HG03108 (cell line): Measurements from ENCODE around the gene ARHGEF1.

ENCODE experiments used
- ATAC-seq: cut with Tn5 transposase; IDR thresholded peaks from one replicate; pipeline ENCODE4 v1.9.1; 2021; ENCODE audit warnings: moderate library complexity; ENCODE audit not compliant: unreplicated experiment

Gene ARHGEF1

DNA sequence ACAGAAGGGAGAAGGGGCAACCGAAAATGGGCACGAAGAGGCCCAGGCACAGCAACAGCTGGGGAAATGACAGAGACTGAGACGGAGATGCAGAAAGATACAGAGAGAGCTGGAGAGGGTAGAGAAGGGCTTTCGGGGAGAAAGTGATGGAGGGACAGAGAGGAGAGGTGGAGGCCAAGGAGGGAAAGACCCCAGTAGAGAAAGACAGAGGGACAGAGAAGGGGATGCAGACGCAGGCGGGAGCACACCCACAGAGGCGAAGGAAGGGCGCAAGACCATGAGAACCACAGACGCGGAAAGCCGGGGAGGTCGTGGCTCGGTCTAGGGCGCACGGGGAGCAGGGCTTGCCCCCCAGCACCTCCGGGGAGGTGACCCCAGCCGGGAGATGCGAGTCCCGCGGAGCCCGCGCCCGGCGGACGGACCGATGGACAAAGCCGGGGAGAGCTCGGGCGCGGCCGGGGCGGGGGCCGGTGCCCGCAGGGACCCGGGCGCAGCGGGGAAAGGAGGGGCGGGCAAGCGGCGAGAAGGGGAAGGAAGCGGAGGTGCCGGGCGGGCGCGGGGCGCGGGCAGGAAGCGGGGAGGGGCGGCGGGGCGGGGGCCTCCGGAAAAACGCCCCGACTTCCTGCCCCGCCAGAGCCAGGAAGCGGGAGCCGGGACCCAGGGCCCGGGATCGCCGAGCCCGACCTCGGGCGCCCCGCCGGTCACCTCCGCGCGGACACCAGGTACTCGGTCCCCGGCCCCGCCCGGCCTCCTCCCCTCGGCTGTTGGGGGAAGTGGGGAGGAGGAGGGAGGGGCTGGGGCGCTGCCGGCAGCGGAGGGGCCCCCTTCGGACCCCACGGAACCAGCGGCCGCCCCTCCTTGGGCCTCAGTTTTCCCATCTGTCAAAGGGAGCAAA is at the start of gene ARHGEF1:
Gene ARHGEF1 (plus strand): TSS at position 617 of the 895 bp plus-strand sequence. CDS start 4,899 bp downstream, outside the sequence.
- ATAC-seq = no peak

DNA sequence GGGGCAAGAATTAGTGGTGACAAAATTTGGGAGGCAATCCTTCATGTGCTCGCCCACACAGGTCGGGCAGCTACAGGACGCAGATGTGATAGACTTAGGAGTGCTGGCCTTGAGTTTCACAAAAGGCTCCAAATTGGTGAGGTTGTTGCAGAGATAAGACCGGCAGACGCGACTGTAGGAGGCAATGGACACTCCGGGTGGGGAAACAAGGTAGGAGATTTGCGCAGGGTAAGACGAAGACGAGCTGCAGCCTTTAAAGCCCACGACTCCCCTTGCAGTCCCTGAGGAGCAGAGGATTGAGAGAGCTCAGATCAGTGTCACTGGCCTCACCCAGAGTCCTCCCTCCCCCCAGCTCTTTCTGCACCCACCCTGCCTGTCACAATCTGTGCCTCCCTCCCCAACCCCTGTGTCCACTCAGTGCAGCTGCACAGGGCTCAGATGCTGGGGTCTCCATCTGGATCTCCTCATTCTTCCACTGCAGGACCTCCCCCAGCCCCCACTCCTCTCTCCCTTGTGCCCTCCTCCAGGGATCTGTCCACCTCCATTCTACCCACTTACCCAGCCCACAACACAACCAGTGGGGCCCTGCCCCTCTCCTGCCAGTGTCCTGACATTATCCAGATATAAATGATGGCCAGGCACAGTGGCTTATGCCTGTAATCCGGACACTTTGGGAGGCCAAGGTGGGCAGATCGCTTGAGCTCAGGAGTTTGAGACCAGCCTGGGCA is 44.8 kb upstream of the ARHGEF1 start:
- no peak for ATAC-seq

- no peak for ATAC-seq
Measured at GRCh38 chr19:41839211-41839610, 43.8 kb upstream of the ARHGEF1 start.

GRCh38 chr19:41843371-41843770 is 39.6 kb upstream of the ARHGEF1 start:
- ATAC-seq = no peak

DNA sequence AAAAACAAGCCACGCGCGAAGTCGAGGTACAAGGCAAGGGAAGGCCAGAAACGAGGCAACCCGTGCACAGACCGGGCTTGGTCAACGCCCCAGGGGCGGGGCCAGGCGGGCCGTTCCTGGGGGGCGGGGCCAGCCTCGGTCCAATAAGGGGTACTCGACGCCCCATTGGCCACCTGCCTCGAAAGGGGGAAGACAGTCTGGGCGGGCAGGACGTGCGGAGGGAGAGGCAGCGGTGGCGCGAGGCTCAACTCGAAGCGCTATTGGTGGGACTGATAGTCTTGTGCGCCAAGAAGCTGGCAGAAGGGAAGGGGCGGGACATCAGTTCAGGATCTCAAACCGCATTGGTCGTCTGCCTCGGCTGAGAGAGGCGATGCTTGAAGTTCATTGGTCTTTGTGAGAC is 38.4 kb upstream of the ARHGEF1 start, which contains the start of gene LYPD4:
Gene LYPD4 (minus strand): TSS at position 83 of the 400 bp plus-strand sequence. CDS start 5,398 bp downstream, outside the sequence.
- no peak for ATAC-seq

DNA sequence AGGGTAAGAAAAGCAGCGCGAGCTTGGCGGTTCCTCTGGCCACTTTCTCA is 38.2 kb upstream of the ARHGEF1 start, which contains the start of gene DMRTC2:
Gene DMRTC2 (plus strand): TSS at position 42 of the 50 bp plus-strand sequence. CDS start 2,387 bp downstream, outside the sequence.
- no peak for ATAC-seq

DNA sequence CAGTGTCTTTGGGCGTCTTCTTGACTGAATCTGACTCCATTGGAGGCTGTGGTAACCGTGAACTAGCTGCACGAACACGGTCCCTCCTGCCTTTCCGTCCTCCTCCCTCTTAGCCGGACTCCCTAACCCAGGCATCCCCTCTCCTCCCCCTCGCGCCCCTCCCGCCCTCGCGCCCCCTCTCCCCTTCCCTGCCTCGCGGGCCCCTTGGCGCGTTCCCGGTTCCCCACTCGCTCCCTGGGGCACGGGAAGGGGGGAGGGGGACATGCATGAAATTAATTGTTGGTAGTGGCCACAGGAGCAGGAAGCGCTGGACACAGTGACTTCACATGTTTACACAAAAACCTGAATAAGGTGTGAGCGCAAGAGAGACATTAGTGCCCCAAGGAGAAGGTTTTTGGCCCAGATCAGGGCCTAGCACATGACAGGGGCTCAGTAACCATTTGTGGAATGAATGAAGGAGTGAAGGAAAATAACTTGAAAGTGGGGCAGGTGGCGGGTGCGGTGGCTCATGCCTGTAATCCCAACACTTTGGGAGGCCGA is 37.9 kb upstream of the ARHGEF1 start:
- ATAC-seq = no peak

DNA sequence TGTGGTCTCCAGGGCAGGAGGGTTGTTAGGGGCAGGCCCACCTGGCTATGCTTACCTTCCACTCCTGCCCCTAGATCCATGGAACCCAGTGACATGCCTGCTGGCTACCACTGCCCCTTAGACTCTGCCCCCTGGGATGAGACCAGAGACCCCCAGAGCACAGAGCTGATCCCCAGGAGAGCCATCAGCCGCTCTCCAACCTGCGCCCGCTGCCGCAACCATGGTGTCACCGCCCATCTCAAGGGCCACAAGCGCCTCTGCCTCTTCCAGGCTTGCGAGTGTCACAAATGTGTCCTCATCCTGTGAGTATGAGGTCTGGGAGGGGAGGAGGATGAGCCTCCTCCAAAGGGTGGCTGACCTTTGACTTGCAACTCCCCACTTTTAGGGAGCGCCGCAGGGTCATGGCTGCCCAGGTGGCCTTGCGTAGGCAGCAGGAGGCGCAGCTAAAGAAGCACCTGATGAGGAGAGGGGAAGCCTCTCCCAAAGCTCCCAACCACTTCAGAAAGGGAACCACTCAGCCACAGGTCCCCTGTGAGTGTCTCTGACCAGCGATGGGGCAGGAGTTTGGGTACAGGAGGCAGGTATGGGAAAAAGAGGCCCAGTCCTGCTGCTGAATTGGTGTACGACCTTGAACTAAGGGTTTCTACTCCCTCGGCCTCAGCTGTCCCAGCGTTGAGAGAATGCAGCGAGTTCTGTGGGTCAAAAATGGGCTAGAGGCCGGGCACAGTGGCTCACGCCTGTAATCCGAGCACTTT is 35.5 kb upstream of the ARHGEF1 start:
- ATAC-seq = no peak

GRCh38 chr19:41848666-41849065 is 34.3 kb upstream of the ARHGEF1 start:
- no peak for ATAC-seq

GRCh38 chr19:41849067-41849466 is 33.9 kb upstream of the ARHGEF1 start:
- no peak for ATAC-seq

- ATAC-seq = no peak
Measured at GRCh38 chr19:41850381-41850780, 32.6 kb upstream of the ARHGEF1 start.

DNA sequence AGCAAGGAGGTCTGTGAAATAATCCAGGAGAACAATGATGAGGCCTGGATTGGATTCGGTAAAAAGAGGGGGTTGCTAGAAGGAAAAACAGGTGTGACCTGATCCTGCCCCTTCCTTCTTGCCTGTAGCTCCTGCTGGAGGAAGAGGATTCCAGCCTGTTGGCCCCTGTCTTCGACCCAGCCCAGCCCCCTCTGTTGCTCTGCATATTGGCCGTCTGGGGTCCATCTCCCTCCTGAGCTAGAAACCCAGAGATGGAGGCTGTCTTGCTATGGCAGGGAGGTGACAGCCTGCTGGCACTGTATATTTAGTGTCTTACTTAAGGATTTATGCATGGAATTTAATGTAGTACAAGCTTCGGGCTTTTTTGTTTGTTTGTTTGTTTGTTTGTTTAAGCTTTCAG is 31.5 kb upstream of the ARHGEF1 start:
- no peak for ATAC-seq

DNA sequence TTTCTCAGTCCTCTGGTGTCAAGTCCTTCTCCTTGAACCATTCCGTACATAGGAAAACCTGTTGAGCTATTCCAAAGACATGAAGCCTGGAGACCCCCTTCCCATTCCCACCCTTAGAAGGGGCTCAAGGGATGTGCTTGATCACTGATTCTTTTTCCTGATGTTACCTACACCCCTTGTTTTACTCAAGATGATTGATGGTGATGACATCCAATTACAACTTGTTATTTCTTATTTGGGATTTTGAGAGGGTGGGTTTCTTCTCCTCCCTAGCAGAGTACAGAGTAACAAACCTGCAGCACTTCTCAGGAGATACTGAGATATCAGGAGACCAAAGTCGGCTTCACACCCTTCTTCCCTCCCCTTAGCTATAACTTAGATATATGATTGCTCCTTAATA is 29.6 kb upstream of the ARHGEF1 start:
- no peak for ATAC-seq

DNA sequence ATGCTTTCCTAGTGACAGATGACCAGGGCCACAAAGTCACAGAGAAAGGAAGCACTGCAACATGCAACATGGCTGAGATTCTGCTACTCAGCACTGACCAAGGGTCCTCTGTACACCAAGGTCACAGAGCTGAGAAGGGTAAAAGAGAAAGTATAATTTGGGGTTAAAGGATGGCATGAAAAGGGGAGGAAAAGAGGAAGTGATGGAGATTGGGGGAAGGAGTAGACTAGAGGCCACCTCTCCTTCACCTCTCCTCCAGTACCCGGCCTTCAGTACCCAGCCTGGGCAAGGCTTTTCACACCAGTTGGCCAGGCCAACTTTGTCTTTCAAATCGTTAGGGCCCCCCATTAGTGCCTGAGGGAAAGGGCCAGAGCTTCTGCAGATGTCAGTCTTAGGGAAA is 29.2 kb upstream of the ARHGEF1 start:
- no peak for ATAC-seq

DNA sequence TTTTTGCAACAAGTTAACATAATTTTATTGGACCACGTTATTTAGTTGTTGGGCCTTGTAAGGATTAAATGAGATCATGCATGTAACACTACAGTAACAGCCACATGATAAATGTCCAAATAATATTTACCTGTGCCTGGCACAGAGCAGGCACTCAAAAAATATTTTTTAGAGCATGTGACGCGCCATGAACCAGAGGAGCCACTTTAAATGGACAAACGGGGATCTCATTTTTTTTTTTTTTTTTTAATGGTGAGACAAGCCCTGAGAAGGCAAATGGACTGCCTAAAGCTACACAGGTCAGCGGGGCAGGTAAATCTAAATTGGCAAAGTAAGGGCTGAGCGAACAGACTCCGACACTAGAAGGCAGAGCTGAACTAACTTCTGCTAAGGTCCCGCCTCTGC is 23.8 kb upstream of the ARHGEF1 start:
- no peak for ATAC-seq

DNA sequence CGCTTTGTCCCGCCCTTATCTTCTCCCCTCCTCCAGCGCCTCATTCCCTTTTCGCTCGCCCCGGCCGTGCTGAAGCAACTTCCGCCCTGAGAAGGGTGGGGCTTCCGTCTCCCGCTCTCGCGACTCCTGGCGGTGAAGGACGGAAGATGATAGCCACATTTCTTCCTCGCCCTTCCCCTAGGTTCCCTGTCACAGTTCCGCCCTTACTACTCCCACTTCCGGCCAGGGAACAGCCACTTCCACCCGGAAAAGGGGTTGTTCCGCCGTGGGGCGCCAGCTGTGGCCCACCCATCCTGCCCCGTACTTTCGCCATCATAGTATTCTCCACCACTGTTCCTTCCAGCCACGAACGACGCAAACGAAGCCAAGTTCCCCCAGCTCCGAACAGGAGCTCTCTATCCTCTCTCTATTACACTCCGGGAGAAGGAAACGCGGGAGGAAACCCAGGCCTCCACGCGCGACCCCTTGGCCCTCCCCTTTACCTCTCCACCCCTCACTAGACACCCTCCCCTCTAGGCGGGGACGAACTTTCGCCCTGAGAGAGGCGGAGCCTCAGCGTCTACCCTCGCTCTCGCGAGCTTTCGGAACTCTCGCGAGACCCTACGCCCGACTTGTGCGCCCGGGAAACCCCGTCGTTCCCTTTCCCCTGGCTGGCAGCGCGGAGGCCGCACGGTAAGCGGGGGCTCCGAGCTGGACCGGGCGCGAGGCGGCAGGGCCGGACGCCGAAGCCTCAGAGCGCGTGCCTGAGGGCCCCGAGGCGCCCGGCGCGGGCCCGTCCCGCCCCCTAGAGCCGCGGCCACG is 23.2 kb upstream of the ARHGEF1 start, which contains the start of gene RPS19:
Gene RPS19 (plus strand): TSS at position 638 of the 801 bp plus-strand sequence. CDS start 520 bp downstream, outside the sequence.
- peak; percentile 72 for ATAC-seq

DNA sequence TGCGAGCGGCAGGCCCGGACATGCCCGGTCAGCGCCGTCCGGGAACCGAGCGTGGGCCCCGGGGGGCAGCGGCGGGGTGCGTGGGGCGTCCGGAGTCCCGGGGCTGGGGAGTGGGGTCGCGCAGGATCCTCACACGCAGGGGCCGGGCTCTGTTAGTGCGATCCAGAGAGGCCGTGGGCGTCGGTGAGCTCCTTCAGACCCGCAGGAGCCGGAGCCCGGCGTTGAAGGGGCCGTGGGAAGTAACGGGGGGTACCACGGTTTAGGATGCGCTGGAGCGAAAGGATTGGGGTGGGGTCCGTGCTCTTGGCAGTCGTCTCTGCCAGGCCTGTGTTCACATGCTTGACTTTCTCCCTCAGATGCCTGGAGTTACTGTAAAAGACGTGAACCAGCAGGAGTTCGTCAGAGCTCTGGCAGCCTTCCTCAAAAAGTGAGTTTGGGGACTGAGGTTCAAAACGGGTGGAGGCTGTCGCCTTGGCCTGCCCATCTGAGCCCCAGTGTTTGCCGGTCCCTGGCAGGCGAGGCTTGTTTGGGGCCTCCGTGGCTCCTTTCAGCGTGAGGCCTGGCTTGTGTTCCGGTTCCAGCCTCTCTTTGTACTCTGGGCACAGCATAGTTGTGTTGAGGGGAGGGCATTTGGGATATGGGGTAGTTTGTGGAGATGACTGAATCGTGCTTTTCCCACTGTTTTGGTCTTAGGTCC is 22.4 kb upstream of the ARHGEF1 start:
- no peak for ATAC-seq

DNA sequence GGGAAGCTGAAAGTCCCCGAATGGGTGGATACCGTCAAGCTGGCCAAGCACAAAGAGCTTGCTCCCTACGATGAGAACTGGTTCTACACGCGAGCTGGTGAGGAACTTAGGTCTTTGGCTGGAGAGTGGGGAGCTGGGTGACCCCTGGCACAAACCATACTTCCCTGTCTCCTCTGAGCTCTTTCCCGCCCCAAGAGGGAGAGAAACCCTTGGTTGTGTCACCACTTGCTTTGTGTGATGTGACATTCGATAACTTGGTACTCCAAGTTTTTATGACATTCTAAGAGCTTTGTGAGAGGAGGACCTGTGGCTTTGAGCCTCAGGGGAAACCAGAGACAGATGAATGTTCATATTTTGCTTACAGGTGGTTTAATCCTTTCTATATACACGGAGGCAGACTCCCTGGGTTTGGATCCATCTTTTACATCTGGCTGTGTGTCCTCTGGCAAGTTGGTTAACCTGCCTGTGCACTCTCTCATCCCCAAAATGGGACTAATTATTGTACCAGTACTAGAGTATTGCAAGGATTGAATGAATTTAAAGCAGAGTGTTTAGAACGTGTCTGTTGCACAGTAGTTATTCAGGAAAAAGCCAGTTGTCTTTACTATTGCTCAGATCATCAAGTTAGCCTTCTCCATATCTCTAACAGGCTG is 21.7 kb upstream of the ARHGEF1 start:
- no peak for ATAC-seq

DNA sequence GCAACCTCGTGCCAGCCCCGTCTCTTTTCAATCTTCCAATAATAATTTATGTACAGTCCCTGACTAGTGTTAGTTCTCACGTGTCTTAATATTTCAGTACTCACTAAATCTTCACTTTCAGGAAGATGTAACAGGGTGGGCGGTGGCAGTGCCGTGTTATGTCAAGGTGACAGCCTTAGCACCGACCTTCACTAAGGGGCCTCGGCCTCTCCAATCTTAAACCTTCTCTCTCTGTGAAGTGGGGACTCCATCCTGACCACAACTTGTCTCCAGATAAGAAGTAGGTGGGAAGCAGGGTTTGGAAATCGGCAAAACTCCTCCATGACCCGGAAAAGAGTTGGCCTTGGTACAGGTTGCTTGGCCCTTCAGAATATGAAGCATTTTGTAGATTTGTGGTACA is 21.1 kb upstream of the ARHGEF1 start:
- ATAC-seq = no peak
